EH (cell line): ENCODE data around the gene TCF20.

Source experiments
- DNase-seq: peaks from one replicate; pipeline ENCODE4 v3.0.0-alpha.2; 2015; ENCODE audit warnings: low read depth

Gene TCF20

GRCh38 chr22:42270510-42271190 is at the start of gene TCF20:
TSS of gene TCF20 (minus strand) at chr22:42270653. CDS start at chr22:42215305, 55,348 bp downstream.
- DNase-seq = peak; percentile 77

- no peak for DNase-seq
These were observed 48.9 kb upstream of the TCF20 start for GRCh38 chr22:42319386-42319785.

GRCh38 chr22:42318967-42319366 is 48.5 kb upstream of the TCF20 start:
- no peak for DNase-seq

GRCh38 chr22:42317691-42318547 is 47.5 kb upstream of the TCF20 start:
- DNase-seq = no peak

GRCh38 chr22:42317008-42317407 is 46.6 kb upstream of the TCF20 start:
- DNase-seq = no peak

- DNase-seq = no peak
These were observed 44.9 kb upstream of the TCF20 start for GRCh38 chr22:42315392-42315756.

GRCh38 chr22:42314709-42315391 is 44.4 kb upstream of the TCF20 start:
- no peak for DNase-seq

GRCh38 chr22:42313804-42314581 is 43.5 kb upstream of the TCF20 start:
- peak; percentile 57 for DNase-seq

GRCh38 chr22:42313204-42313603 is 42.8 kb upstream of the TCF20 start:
- no peak for DNase-seq

GRCh38 chr22:42310291-42311015 is 40.0 kb upstream of the TCF20 start:
- no peak for DNase-seq

- no peak for DNase-seq
These were observed 39.4 kb upstream of the TCF20 start for GRCh38 chr22:42309865-42310264.

GRCh38 chr22:42308892-42309468 is 38.5 kb upstream of the TCF20 start:
- DNase-seq = no peak

- DNase-seq = no peak
These were observed 37.5 kb upstream of the TCF20 start for GRCh38 chr22:42307806-42308563.

- DNase-seq = no peak
These were observed 35.6 kb upstream of the TCF20 start for GRCh38 chr22:42306010-42306409.

- DNase-seq = no peak
These were observed 33.9 kb upstream of the TCF20 start for GRCh38 chr22:42304324-42304790.

- no peak for DNase-seq
These were observed 33.2 kb upstream of the TCF20 start for GRCh38 chr22:42303396-42304323.

GRCh38 chr22:42301742-42302102 is 31.3 kb upstream of the TCF20 start:
- no peak for DNase-seq

- no peak for DNase-seq
These were observed 30.8 kb upstream of the TCF20 start for GRCh38 chr22:42301077-42301741.
